RKO (cell line): ENCODE data around the gene CPVL.

Experiments used
- DNase-seq: peaks from one replicate; pipeline ENCODE4 v3.0.0-alpha.2; 2016; ENCODE audit warnings: low spot score

Gene CPVL

GRCh38 chr7:29156907-29157452 is 10.6 kb upstream of the CPVL start:
- DNase-seq: no peak

- no peak for DNase-seq
These were observed 7.7 kb upstream of the CPVL start for GRCh38 chr7:29154076-29154475.

- no peak for DNase-seq
These were observed 4.5 kb upstream of the CPVL start for GRCh38 chr7:29150856-29151255.

GRCh38 chr7:29149036-29149435 is 2.7 kb upstream of the CPVL start:
- DNase-seq: no peak

- DNase-seq: no peak
These were observed 1.5 kb upstream of the CPVL start for GRCh38 chr7:29147821-29148220.

- DNase-seq: peak; percentile 21
These were observed 712 bp upstream of the CPVL start for GRCh38 chr7:29146888-29147609.

GRCh38 chr7:29145553-29146056 is 732 bp downstream of the CPVL start:
- DNase-seq: peak; percentile 30

- DNase-seq: no peak
These were observed 2.6 kb downstream of the CPVL start for GRCh38 chr7:29143751-29144150.

- DNase-seq: no peak
These were observed 4.2 kb downstream of the CPVL start for GRCh38 chr7:29142021-29142727.

- no peak for DNase-seq
These were observed 5.4 kb downstream of the CPVL start for GRCh38 chr7:29140873-29141468.

- DNase-seq: peak; percentile 39
These were observed 6.5 kb downstream of the CPVL start for GRCh38 chr7:29139796-29140195.

GRCh38 chr7:29139191-29139590 is 7.1 kb downstream of the CPVL start:
- DNase-seq: peak; percentile 63

- no peak for DNase-seq
These were observed 7.7 kb downstream of the CPVL start for GRCh38 chr7:29138588-29138987.

GRCh38 chr7:29135846-29136245 is 10.5 kb downstream of the CPVL start:
- no peak for DNase-seq

- DNase-seq: no peak
These were observed 13.4 kb downstream of the CPVL start for GRCh38 chr7:29132980-29133379.

- DNase-seq: no peak
These were observed 14.7 kb downstream of the CPVL start for GRCh38 chr7:29131678-29132077.

GRCh38 chr7:29130096-29130495 is 16.2 kb downstream of the CPVL start:
- no peak for DNase-seq

- no peak for DNase-seq
These were observed 18.8 kb downstream of the CPVL start for GRCh38 chr7:29127527-29127926.

- DNase-seq: no peak
These were observed 19.5 kb downstream of the CPVL start for GRCh38 chr7:29126804-29127203.

- DNase-seq: no peak
These were observed 22.6 kb downstream of the CPVL start for GRCh38 chr7:29123626-29124190.

- no peak for DNase-seq
These were observed 23.6 kb downstream of the CPVL start for GRCh38 chr7:29122759-29123158.

GRCh38 chr7:29122081-29122480 is 24.3 kb downstream of the CPVL start:
- DNase-seq: no peak
